Natural killer cell (primary cell): ENCODE data around the gene RPL13A. TPM values are rescaled to one million over a fixed set of nuclear protein-coding genes. Genes with fewer than 3 reads are reported as not detected.

ENCODE experiments used
- ATAC-seq, 3 donors: fragments of 150-1000 bp in 2 of 3; fragments of 200-7000 bp in 1 of 3; cut with Tn5 transposase; 1 replicate in 1 of 3; 2 replicates in 2 of 3; pipeline ENCODE4 v1.10.0; 2021; ENCODE audit warnings: mild to moderate bottlenecking in 2 of 3, moderate library complexity in 2 of 3
- DNase-seq, 2 donors: peaks; one replicate each; pipeline versions ENCODE4 v3.0.0 to v3.0.0-alpha.2; 2013 to 2021; ENCODE audit warnings: mixed read lengths in 1 of 2
- H3K27ac ChIP-seq: one replicate; pipeline ENCODE4 v1.5.1; 2013; ENCODE audit warnings: mild to moderate bottlenecking, low read length
- H3K27me3 ChIP-seq: one replicate; pipeline ENCODE4 v1.6.1; 2013; ENCODE audit warnings: low read length; ENCODE audit not compliant: control insufficient read depth, insufficient read depth
- H3K36me3 ChIP-seq: one replicate; pipeline ENCODE4 v1.6.1; 2013; ENCODE audit warnings: low read length; ENCODE audit not compliant: control insufficient read depth, insufficient read depth
- H3K4me1 ChIP-seq: one replicate; pipeline ENCODE4 v1.6.1; 2013; ENCODE audit warnings: low read length; ENCODE audit not compliant: control insufficient read depth, insufficient read depth
- H3K4me3 ChIP-seq: one replicate; pipeline ENCODE4 v1.5.1; 2013; ENCODE audit warnings: low read length
- H3K9me3 ChIP-seq: one replicate; pipeline ENCODE4 v1.6.1; 2013; ENCODE audit warnings: low read length; ENCODE audit not compliant: control insufficient read depth, insufficient read depth
- H3K27ac Mint-ChIP-seq, 2 donors: one replicate each; pipeline ENCODE4 v1.8.0; 2022; ENCODE audit warnings: mild to moderate bottlenecking in 2 of 2, mixed read lengths in 2 of 2, moderate library complexity in 1 of 2
- H3K27me3 Mint-ChIP-seq, 2 donors: one replicate each; pipeline ENCODE4 v1.8.0; 2022; ENCODE audit warnings: low read depth in 2 of 2, mixed read lengths in 2 of 2
- H3K36me3 Mint-ChIP-seq: one replicate; pipeline ENCODE4 v1.8.0; 2022; ENCODE audit warnings: mixed read lengths
- H3K4me1 Mint-ChIP-seq, 2 donors: one replicate each; pipeline ENCODE4 v1.8.0; 2022; ENCODE audit warnings: mixed read lengths in 2 of 2
- H3K4me3 Mint-ChIP-seq: one replicate; pipeline ENCODE4 v1.8.0; 2022; ENCODE audit warnings: mild to moderate bottlenecking, moderate library complexity, mixed read lengths
- H3K9me3 Mint-ChIP-seq, 2 donors: one replicate each; pipeline ENCODE4 v1.8.0; 2022; ENCODE audit warnings: mixed read lengths in 2 of 2
- WGBS: methylation state at CpG from one replicate; pipeline ENCODE4 v1.1.7; 2013; ENCODE audit warnings: missing lambda C conversion rate; ENCODE audit not compliant: insufficient coverage; 5-methylcytosine and 5-hydroxymethylcytosine counted together
- intact Hi-C: fragments of 100-400 bp; cut with micrococcal nuclease; formaldehyde crosslinking; loops from one replicate; pipeline ENCODE4 v1.14.2; 2022
- total RNA-seq, 4 donors: library from RNA; stranded (reverse); fragments of 120-200 nt in 1 of 4; gene quantifications; one replicate each; pipeline versions ENCODE4 v1.2.3 to v1.2.4, GENCODE V29; 2013 to 2022
- TF ChIP-seq, protein P1 (sequence below): fragments of 200-600 bp; IDR thresholded peaks from one replicate; pipeline ENCODE4 v1.8.0; 2022; ENCODE audit warnings: antibody characterized with exemption

The RPL13A gene
- total RNA-seq, 3 donors from 2014 or later (not counting 1 experiment from before 2014, with no cell fraction given): 1,881 to 2,284 (median 2,283) TPM

DNA sequence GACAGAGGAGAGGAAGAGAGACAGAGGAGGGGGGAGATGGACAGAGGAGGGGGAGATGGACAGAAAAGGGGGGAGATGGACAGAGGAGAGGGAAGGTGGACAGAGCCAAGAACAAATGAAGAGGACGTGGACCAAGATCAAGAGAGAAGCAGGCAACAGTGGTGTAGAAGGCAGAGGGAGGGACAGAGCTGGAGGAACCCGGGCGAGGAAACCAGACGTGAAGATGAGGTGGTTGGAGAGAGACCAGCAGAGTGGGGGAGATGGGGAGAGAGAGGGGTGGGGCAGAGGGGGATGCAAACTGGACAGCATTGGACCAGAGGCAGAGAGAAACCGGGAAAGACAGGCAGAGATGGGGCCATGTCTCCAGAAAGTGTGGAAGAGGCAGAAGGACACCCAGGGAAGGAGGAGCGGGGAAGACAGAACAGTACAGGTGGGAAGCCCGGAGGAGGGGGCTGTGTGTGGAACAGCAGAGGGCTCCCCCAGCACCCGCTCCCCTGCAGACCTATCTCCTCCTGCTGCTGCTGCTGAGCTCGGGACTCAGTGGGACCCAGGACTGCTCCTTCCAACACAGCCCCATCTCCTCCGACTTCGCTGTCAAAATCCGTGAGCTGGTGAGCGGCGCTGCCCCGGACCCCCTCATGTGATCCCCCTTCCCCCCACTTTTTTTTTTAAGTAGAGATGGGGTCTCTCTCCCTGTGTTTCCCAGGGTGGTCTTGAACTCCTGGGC, 12.1 kb upstream of the RPL13A start:
- H3K4me1 Mint-ChIP-seq: peaks cover 23 to 41% of the 10 kb centered on the region in 2 donors
- Histone ChIP-seq H3K4me1 (peaks cover 56% of the 10 kb centered on the region), H3K27me3 (no peaks in the 10 kb centered on the region), H3K27ac (peak overlapping the region; percentile 89), H3K9me3 (no peaks in the 10 kb centered on the region), H3K4me3 (peak overlapping the region; percentile 67), H3K36me3 (peaks cover 14% of the 10 kb centered on the region)
- DNase-seq (peak in 1 of 2 donors; percentile 58), ATAC-seq (no peak)
- H3K4me3 Mint-ChIP-seq: peak overlapping the region; percentile 95
- H3K9me3 Mint-ChIP-seq: no peaks in the 10 kb centered on the region
- no peaks in the 10 kb centered on the region for H3K36me3 Mint-ChIP-seq
- H3K27ac Mint-ChIP-seq: peak overlapping the region; percentile 88 to 94
- 63% methylated on average over 13 of the region's 15 CpGs for WGBS
- intact Hi-C loops: no loop called here
- TF ChIP-seq, protein P1, sequence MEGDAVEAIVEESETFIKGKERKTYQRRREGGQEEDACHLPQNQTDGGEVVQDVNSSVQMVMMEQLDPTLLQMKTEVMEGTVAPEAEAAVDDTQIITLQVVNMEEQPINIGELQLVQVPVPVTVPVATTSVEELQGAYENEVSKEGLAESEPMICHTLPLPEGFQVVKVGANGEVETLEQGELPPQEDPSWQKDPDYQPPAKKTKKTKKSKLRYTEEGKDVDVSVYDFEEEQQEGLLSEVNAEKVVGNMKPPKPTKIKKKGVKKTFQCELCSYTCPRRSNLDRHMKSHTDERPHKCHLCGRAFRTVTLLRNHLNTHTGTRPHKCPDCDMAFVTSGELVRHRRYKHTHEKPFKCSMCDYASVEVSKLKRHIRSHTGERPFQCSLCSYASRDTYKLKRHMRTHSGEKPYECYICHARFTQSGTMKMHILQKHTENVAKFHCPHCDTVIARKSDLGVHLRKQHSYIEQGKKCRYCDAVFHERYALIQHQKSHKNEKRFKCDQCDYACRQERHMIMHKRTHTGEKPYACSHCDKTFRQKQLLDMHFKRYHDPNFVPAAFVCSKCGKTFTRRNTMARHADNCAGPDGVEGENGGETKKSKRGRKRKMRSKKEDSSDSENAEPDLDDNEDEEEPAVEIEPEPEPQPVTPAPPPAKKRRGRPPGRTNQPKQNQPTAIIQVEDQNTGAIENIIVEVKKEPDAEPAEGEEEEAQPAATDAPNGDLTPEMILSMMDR: no peak
- no peaks in the 10 kb centered on the region for H3K27me3 Mint-ChIP-seq

DNA sequence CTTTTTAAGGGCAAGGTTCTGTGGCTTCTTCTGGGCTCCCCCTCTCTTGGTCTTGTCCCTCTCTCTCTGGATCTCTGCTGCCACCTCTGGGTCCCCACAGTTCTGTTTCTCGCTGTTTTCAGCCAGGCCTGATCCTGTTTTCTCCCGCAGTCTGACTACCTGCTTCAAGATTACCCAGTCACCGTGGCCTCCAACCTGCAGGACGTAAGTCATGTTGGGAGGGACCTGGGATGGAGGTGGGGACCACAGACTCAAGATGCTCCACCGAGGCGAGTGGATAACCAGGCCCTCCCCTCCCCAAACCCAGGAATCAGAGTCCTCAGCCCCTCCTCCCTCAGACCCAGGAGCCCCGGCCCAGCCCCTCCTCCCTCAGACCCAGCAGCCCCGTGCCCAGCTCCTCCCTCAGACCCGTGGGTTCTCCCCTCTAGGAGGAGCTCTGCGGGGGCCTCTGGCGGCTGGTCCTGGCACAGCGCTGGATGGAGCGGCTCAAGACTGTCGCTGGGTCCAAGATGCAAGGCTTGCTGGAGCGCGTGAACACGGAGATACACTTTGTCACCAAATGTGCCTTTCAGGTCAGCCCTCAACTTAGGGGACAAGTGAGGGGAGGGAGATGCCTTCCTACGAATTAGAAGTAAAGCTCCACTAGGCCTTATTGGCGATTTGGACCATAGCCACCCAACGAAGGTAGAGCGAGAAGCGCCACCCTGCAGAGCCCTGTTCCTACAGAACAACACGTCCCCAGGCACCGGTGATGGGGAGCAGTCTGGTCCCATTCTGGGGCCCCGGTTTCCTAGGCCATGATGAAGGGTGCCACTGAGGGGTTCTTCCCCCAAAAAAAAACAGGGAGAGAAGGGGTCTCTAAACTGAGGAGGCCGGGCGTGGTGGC, 11.2 kb upstream of the RPL13A start:
- Mint-ChIP-seq H3K27ac (peak overlapping the region; percentile 88 to 94), H3K36me3 (no peaks in the 10 kb centered on the region), H3K4me1 (peaks cover 16 to 34% of the 10 kb centered on the region in 2 donors), H3K4me3 (peak overlapping the region; percentile 95), H3K9me3 (no peaks in the 10 kb centered on the region), H3K27me3 (no peaks in the 10 kb centered on the region)
- Histone ChIP-seq H3K4me1 (peaks cover 47% of the 10 kb centered on the region), H3K36me3 (peaks cover 17% of the 10 kb centered on the region), H3K4me3 (no peak overlapping the region), H3K27ac (peak overlapping the region; percentile 89), H3K9me3 (no peaks in the 10 kb centered on the region), H3K27me3 (no peaks in the 10 kb centered on the region)
- DNase-seq (peak in 1 of 2 donors; percentile 83), ATAC-seq (peak in 2 of 3 donors; percentile 16 to 34)
- intact Hi-C loops: no loop called here
- TF ChIP-seq, protein P1: peak; percentile 21
- WGBS: 65% methylated on average over 27 of the region's 27 CpGs

DNA sequence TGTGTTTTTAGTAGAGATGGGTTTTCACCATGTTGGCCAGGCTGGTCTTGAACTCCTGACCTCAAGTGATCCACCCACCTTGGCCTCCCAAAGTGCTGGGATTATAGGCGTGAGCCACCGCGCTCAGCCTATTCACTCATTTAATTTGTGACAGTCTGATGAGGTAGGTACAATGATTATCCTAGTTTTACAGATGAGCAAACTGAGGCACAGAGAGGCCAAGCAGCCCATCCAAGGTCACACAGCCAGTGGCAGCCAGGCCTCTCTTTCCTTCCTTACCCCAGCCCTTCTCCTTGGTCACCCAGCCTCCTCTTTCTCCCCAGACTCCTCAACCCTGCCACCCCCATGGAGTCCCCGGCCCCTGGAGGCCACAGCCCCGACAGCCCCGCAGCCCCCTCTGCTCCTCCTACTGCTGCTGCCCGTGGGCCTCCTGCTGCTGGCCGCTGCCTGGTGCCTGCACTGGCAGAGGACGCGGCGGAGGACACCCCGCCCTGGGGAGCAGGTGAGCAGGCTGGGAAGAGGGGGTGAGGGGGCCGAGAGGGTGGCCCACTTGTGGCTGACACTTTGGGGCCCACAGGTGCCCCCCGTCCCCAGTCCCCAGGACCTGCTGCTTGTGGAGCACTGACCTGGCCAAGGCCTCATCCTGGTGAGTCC, 7.3 kb upstream of the RPL13A start:
- H3K9me3 ChIP-seq: no peaks in the 10 kb centered on the region
- no peak overlapping the region for H3K4me3 ChIP-seq
- ATAC-seq (no peak), DNase-seq (no peak)
- no peaks in the 10 kb centered on the region for H3K27me3 Mint-ChIP-seq
- no peak overlapping the region for H3K27ac ChIP-seq
- no peaks in the 10 kb centered on the region for H3K36me3 Mint-ChIP-seq
- 95% methylated on average over 14 of the region's 14 CpGs for WGBS
- H3K9me3 Mint-ChIP-seq: no peaks in the 10 kb centered on the region
- intact Hi-C loops: no loop called here
- TF ChIP-seq, protein P1: no peak
- H3K27me3 ChIP-seq: no peaks in the 10 kb centered on the region
- H3K4me1 ChIP-seq: peaks cover 16% of the 10 kb centered on the region
- H3K27ac Mint-ChIP-seq: no peak overlapping the region
- H3K36me3 ChIP-seq: peaks cover 27% of the 10 kb centered on the region
- no peak overlapping the region for H3K4me3 Mint-ChIP-seq
- peaks cover 14% of the 10 kb centered on the region in 2 donors for H3K4me1 Mint-ChIP-seq
